Measurements from ENCODE around the gene RB1.

RB1 gene

DNA sequence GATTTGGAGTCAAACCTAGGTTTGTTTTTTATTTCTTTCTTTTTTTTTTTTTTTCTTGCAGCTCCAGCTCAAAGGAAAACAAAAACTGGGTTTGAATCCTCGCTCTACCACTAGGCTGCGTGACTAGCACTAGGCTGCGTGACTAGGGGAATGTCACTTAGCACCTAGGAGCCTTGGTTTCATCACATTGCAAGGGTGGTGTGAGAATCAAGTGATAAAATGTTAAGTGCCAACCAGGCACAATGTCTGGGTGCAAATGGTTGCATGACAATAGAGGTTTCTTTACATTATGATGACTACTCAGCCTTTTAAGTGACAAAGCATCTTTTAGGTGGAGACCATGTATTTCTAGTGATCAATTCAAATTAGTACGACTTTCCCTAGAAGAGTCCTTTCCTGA lies 201.5 kb downstream of the RB1 start:
- TF ChIP-seq CTCF (IDR thresholded peaks at IDR 0.05; ENCODE audit: extremely low read depth, missing control alignments): no peak
- no peak for DNase-seq (ENCODE audit: low spot score)

- TF ChIP-seq CTCF (IDR thresholded peaks at IDR 0.05; ENCODE audit: extremely low read depth, missing control alignments): no peak
- peak; percentile 49 for DNase-seq (ENCODE audit: low spot score)
These were observed 202.1 kb downstream of the RB1 start for GRCh38 chr13:48505597-48506091.

DNA sequence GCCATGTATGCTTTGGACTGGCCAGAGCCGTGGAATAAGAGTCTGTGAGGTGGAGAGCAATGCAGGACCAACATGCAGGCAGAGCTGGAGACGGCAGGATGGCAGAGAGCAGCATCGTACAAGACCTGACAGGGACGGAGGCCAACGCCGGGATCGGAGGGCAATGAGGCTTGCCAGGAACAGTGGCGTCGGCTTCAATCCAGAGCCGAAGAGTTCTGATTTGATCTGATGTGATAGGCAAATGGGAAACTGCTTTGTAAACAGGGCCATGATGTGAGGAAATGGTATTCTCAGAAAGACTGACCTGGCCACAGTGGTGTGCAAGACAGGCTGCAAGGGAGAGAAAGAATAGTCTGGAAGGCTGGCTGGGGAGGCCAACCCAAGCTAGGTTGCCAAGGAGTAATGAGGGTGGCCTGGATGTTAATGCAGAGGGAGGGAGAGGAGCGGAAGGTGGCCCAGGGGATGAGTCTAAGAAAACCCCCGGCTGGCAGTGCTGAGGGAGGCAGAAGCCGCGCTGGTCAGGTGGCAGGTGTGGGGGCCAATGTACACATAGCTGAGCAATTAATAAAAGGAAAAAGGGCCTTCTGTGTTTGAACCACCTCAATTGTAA lies 202.6 kb downstream of the RB1 start:
- DNase-seq (ENCODE audit: low spot score): no peak
- TF ChIP-seq CTCF (IDR thresholded peaks at IDR 0.05; ENCODE audit: extremely low read depth, missing control alignments): no peak

GRCh38 chr13:48507021-48507420 lies 203.5 kb downstream of the RB1 start:
- no peak for TF ChIP-seq CTCF (IDR thresholded peaks at IDR 0.05; ENCODE audit: extremely low read depth, missing control alignments)
- no peak for DNase-seq (ENCODE audit: low spot score)

DNA sequence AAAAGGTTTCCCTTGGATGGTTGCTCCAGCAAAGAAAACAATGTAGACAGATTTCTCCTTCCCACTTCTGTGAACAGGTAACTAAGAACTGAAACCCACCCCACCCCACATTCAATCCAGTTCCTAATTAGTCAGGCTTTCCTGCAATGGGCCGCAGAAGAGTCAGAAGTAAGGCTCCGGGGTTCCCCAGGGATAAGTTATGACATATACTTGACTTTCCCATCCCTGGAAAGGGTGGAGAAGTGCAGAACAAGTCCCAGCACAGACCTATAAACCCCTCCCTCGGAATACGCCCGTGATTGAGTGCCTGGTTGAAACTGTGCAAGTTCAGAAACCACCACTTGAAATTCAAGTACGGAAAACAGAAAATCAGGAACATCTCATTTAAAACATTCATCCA lies 204.5 kb downstream of the RB1 start:
- TF ChIP-seq CTCF (IDR thresholded peaks at IDR 0.05; ENCODE audit: extremely low read depth, missing control alignments): no peak
- DNase-seq (ENCODE audit: low spot score): no peak

- DNase-seq (ENCODE audit: low spot score): no peak
These were observed 207.1 kb downstream of the RB1 start for GRCh38 chr13:48510698-48511097.

More at GRCh38 chr13:48510698-48511097, 207.1 kb downstream of the RB1 start:
- no peak for TF ChIP-seq CTCF (IDR thresholded peaks at IDR 0.05; ENCODE audit: extremely low read depth, missing control alignments)
